ENCODE measurements around the gene PDGFB. TPM values are rescaled to one million over a fixed set of nuclear protein-coding genes. Genes with fewer than 3 reads are reported as not detected.

PDGFB gene
- total and polyA plus RNA-seq, 2 donors (not counting 1 experiment from before 2014, with no cell fraction given) = 0.04 TPM; not detected in 1

- Mint-ChIP-seq H3K4me1 (peaks cover 7% of the 10 kb centered on the region), H3K4me3 (no peak overlapping the region), H3K9me3 (ENCODE audit: insufficient read depth) (no peaks in the 10 kb centered on the region), H3K27me3 (peaks cover 10% of the 10 kb centered on the region), H3K27ac (no peak overlapping the region)
- Histone ChIP-seq H3K4me3 (ENCODE audit: control extremely low read depth in 1 of 5, extremely low read depth in 1 of 5, insufficient read depth in 1 of 5, low read depth in 2 of 5, low read length in 4 of 5) (no peak overlapping the region), H3K79me2 (ENCODE audit: control insufficient read depth, insufficient read depth, low read length) (no peaks in the 10 kb centered on the region), H3K36me3 (replicated peaks in 1 of 2; ENCODE audit: control extremely low read depth in 1 of 2, control insufficient read depth in 1 of 2, extremely low read depth in 1 of 2, insufficient read depth in 2 of 2, low read length in 1 of 2) (no peaks in the 10 kb centered on the region), H3K27me3 (replicated peaks in 1 of 4; ENCODE audit: control extremely low read depth in 1 of 4, control insufficient read depth in 3 of 4, insufficient read depth in 4 of 4, low read length in 3 of 4) (peaks cover 0 to 4% (median 0%) of the 10 kb centered on the region in 4 experiments), H3K9me3 (ENCODE audit: control extremely low read depth in 1 of 3, control insufficient read depth in 2 of 3, insufficient read depth in 1 of 3, low read length in 2 of 3) (no peaks in the 10 kb centered on the region), H3K4me1 (ENCODE audit: control insufficient read depth in 2 of 2, insufficient read depth in 2 of 2, low read length in 2 of 2) (peaks cover 7 to 10% of the 10 kb centered on the region in 2 donors), H2AFZ (ENCODE audit: insufficient read depth, low read depth, low read length, poor library complexity, severe bottlenecking) (no peak overlapping the region), H4K20me1 (ENCODE audit: control insufficient read depth, insufficient read depth, low read length, poor library complexity, severe bottlenecking) (no peaks in the 10 kb centered on the region), H3K9ac (ENCODE audit: low read length) (no peak overlapping the region), H3K27ac (ENCODE audit: low read length in 2 of 2) (no peak overlapping the region), H3K4me2 (replicated peaks; ENCODE audit: low read depth, low read length, poor library complexity, severe bottlenecking) (no peak overlapping the region)
- intact Hi-C loops (cut with micrococcal nuclease) = no loop called here
- ChIA-PET CTCF (no interaction called here), POLR2A (no interaction called here)
- DNase-seq (no peak), ATAC-seq (ENCODE audit: low read depth) (no peak)
- TF ChIP-seq EZH2 (IDR thresholded peaks at IDR 0.05; ENCODE audit: borderline replicate concordance, insufficient read depth, low read depth, low read length, poor library complexity, severe bottlenecking) = no peak
- TF ChIP-seq CTCF (IDR thresholded peaks at IDR 0.05) = no peak
- 94% methylated on average over 17 of the region's 19 CpGs for WGBS (ENCODE audit: insufficient coverage)
These were observed 47.3 kb upstream of the PDGFB start for GRCh38 chr22:39292031-39292462.

- Histone ChIP-seq H3K4me1 (ENCODE audit: control insufficient read depth in 2 of 2, insufficient read depth in 2 of 2, low read length in 2 of 2) (peaks cover 12 to 13% of the 10 kb centered on the region in 2 donors), H3K27ac (ENCODE audit: low read length in 2 of 2) (no peak overlapping the region), H3K9ac (ENCODE audit: low read length) (no peak overlapping the region), H2AFZ (ENCODE audit: insufficient read depth, low read depth, low read length, poor library complexity, severe bottlenecking) (no peak overlapping the region), H3K4me2 (replicated peaks; ENCODE audit: low read depth, low read length, poor library complexity, severe bottlenecking) (no peak overlapping the region), H3K4me3 (ENCODE audit: control extremely low read depth in 1 of 5, extremely low read depth in 1 of 5, insufficient read depth in 1 of 5, low read depth in 2 of 5, low read length in 4 of 5) (no peak overlapping the region), H3K36me3 (replicated peaks in 1 of 2; ENCODE audit: control extremely low read depth in 1 of 2, control insufficient read depth in 1 of 2, extremely low read depth in 1 of 2, insufficient read depth in 2 of 2, low read length in 1 of 2) (no peaks in the 10 kb centered on the region), H3K9me3 (ENCODE audit: control extremely low read depth in 1 of 3, control insufficient read depth in 2 of 3, insufficient read depth in 1 of 3, low read length in 2 of 3) (no peaks in the 10 kb centered on the region), H4K20me1 (ENCODE audit: control insufficient read depth, insufficient read depth, low read length, poor library complexity, severe bottlenecking) (no peaks in the 10 kb centered on the region), H3K27me3 (replicated peaks in 1 of 4; ENCODE audit: control extremely low read depth in 1 of 4, control insufficient read depth in 3 of 4, insufficient read depth in 4 of 4, low read length in 3 of 4) (peaks cover 0 to 4% (median 0%) of the 10 kb centered on the region in 4 experiments), H3K79me2 (ENCODE audit: control insufficient read depth, insufficient read depth, low read length) (no peaks in the 10 kb centered on the region)
- Mint-ChIP-seq H3K27ac (no peak overlapping the region), H3K27me3 (peaks cover 9% of the 10 kb centered on the region), H3K9me3 (ENCODE audit: insufficient read depth) (no peaks in the 10 kb centered on the region), H3K4me1 (peaks cover 12% of the 10 kb centered on the region), H3K4me3 (no peak overlapping the region)
- POLR2A ChIA-PET = no interaction called here
- CTCF ChIA-PET = interaction anchor here (1.0 kb wide), 1 partner anchor 18 kb away, joined by 3 read pairs; no protein-coding TSS in a partner anchor
- 83% methylated on average over 7 of the region's 10 CpGs for WGBS (ENCODE audit: insufficient coverage)
- no peak for TF ChIP-seq EZH2 (IDR thresholded peaks at IDR 0.05; ENCODE audit: borderline replicate concordance, insufficient read depth, low read depth, low read length, poor library complexity, severe bottlenecking)
- no peak for TF ChIP-seq CTCF (IDR thresholded peaks at IDR 0.05)
- DNase-seq (no peak), ATAC-seq (ENCODE audit: low read depth) (no peak)
- intact Hi-C loops (cut with micrococcal nuclease) = no loop called here
These were observed 46.7 kb upstream of the PDGFB start for GRCh38 chr22:39291523-39291922.

All from B cell (primary cell).